HG03135 (cell line): ENCODE measurements around the gene MBD3L3.
"Not testable (repeated sequence)": the region's sequence is repeated elsewhere in the genome, so short reads cannot be mapped to it uniquely, and the experiment has no call there.

Source experiments
- ATAC-seq: cut with Tn5 transposase; IDR thresholded peaks from one replicate; pipeline ENCODE4 v1.9.1; 2021; ENCODE audit warnings: mild to moderate bottlenecking, moderate library complexity; ENCODE audit not compliant: unreplicated experiment

The MBD3L3 gene

DNA sequence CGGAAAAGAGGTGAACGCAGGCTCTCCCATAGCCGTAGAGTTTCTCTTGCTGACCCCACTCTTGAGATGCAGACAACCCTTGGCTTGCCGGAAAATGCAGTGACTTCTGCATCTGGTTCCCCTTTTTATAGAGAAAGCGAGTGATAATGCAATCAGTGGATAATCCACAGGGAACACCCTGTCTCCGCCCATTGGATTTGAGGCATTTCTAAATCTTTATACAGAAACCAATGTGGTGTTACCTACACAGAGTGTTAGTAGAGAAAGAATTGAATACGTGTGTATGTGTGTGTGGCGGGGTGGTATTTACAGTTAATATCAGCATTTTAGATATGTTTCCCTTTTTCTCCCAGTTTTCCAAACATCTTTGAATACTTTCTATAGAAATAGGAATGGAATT lies at the start of gene MBD3L3:
TSS of gene MBD3L3 (minus strand) at position 101 of the 400 bp plus-strand sequence. CDS start at position 30, 71 bp downstream.
- not testable (repeated sequence) for ATAC-seq

DNA sequence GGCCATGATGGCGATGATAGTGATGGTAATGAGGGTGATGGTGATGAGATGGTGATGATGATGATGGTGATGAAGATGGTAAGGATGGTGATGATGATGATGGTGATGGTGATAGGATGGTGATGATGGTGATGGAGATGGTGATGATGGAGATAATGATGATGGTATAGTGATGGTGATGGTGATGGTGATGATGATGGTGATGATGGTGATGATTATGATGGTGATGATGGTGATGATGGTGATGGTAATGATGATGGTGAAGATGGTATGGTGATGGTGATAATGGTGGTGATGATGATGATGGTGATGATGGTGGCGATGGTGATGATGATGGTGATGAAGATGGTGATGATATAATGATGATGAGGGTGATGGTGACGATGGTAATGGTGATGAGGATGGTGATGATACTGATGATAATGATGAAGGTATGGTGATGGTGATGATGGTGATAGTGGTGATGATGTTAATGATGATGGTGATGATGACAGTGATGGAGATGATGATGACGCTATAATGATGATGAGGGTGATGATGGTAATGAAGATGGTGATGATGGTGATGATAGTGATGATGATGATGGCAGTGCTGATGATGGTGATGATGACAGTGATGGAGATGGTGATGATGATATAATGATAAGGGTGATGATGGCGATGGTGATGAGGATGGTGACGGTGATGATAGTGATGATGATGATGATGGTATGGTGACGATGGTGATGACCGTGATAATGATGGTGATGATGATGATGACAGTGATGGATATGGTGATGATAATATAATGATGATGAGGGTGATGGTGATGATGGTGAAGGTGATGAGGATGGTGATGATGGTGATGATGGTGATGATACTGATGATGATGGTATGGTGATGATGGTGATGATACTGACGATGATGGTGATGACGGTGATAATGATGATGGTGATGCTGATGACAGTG lies 48.5 kb upstream of the MBD3L3 start:
- no peak for ATAC-seq

DNA sequence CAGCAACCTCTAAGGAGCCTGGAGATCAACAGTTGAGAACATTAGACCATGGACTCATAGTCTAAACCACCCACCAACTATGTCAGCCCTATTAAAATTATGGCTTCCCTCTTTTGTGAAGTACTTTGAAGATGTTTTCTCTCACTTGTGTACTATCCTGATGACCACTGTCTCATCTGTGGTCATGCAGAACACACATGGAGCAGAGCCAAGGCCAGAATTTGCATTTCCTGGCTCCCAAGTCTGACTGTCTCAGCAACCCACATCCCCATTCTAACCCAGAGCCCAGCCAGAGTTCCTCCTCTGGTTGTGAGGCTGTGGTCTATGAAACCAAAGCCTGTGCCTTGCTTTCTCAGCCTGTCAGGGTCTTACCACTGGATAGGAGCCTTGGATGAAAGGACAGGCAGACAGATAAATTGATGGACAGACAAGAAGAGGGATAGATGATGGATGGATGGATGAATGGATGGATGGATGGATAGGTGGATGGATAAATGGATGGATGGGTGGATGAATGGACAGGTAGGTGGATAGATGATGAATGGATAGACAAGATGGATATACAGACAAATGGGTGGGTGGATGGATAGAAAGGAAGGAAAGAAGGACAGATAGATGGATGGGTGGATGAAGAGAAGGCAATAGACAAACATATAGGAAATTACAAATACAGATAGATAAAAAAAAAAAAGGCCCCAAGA lies 46.4 kb upstream of the MBD3L3 start:
- ATAC-seq, result no peak

DNA sequence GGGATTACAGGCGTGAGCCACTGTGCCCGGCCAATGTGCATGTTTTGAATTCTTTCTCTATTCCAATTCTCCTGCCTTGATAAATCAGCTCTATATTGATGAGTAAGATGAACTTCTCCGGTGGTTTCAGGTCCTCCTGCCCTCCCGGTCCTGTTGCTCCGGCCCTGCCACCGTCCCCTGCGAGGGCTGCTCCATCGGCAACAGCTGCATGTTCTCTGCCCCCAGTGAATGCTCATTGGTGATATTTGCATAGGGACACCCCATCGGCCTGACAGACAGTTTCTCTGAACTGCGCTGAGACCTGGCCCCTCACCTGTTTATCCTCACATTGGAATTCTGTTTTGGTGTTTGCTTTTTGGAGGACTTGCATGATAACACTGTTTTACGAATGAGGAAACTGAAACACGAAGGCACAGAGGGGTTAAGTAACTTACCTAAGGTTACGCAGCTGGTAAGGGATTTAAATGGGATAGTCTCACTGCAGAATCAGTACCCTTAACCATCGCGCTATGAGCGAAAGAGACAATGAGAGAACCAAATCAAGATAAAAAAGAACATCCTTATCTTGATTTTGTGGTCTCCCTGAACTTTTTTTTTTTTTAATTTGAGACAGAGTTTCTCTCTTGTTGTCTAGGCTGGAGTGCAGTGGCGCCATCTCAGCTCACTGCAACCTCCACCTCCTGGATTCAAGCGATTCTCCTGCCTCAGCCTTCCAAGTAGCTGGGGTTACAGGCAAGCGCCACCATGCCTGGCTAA lies 43.2 kb upstream of the MBD3L3 start:
- no peak for ATAC-seq

DNA sequence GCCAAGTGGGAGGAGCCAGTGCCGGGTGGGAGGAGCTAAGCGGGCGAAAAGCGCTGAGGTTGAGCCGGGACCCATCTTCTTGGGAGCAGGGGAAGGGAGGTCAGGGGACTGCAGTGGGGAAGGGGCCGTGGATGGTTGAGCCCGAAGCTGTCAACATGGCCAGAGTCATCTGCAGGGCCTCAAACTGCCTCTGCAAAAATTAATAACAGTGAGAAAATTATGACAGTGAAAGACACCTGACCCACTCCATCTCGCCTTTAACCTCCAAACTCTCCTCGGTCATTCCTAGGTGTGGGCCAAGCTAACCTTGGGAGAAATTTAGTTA lies 41.1 kb upstream of the MBD3L3 start:
- ATAC-seq, result no peak

DNA sequence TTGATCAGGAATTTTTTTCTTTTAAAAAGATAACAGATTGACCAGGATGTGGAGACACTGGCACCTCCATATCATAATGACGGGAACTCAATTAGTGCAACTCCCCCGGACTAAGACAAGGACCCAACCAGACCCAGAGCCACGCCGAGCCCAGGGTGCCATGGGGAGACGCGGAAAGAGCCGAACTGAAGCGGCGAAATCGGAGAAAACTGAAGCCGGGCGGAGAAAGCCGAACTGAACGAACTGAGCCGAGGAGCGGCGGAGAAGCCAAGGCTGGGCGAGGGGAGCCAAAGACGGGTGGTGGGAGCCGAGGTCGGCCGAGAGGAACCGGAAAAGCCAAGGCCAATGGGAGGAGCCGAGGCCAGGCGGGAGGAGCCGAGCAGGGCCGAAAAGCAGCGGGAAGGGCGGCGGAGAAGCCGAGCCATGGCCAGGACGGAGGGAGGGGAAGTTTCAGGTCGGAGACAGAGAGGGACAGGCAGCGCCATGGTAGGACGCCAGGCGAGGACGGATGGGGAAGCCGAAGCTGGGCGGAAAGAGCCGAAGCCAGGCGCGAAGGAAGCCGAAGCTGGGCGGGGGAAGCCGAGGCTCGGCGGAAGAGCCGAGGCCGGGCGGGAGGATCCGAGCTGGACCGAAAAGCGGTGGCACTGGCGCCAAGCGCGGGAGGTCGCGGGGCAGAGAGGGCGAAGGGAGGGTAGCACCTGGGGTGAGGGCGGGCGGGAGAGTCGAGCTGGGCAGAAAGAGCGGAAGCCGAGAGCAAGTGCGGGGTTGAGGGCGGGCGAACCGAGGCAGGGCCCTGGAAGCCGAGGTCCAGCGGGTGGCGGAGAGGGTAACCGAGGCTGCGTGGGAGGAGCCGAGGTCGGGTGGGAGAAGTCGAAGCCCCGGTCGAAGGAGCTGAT lies 40.5 kb upstream of the MBD3L3 start:
- ATAC-seq, result peak; percentile 77

DNA sequence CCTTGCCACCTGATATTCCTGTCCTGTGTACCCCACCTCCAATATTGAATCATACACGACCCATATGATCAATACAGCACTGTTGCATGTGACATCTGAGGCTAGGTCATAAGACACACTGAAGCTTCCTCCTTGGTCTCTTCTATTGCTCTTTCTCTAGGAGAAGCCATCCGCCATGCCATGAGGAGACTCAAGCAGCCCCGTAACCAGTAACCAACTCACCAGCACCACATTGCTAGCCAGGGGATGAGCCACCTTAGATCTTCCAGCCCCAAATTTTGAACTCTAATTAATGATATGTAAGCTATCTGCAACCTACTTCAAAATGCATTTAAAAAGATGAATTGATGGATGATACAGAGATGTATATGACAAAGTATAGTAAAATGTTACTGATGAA lies 39.6 kb upstream of the MBD3L3 start:
- ATAC-seq, result no peak

DNA sequence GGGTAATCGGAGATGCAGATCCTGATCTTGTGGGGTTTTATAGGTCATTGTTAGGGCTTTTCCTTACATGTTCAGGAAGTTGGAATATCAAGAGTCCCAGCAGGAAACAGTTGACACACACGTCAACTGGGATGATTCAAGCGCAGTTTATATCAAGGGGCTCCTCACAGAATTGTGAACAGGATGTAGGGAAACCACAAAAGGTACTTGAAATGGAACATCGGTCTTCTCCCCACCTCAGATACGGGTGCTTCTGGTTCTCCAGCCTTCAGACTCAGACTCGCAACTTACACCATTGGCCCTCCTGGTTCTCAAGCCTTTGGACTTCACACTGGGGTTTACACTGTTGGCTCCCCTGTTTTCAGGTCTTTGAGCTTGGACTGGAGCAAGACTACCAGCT lies 30.5 kb upstream of the MBD3L3 start:
- ATAC-seq, result no peak

DNA sequence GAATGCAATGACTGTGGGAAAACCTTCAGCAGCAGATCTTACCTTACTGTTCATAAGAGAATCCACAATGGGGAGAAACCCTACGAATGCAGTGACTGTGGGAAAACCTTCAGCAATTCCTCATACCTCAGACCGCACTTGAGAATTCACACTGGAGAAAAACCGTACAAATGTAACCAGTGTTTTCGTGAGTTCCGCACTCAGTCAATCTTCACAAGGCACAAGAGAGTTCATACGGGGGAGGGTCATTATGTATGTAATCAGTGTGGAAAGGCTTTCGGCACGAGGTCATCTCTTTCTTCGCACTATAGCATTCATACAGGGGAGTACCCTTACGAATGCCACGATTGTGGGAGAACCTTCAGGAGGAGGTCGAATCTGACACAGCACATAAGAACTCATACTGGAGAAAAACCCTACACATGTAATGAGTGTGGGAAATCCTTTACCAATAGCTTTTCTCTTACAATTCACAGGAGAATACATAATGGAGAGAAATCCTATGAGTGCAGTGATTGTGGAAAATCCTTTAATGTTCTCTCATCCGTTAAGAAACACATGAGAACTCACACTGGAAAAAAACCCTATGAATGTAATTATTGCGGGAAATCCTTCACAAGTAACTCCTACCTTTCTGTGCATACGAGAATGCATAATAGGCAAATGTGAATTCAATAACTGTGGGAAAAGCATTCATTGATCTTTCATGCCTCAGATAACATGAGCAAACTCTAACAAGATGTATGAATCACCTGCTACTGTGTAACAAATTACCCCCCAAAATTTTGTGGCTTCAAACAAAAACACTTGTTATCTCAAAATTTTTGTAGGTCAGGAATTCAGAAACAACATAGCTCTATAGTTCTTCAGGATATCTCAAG lies 24.8 kb upstream of the MBD3L3 start:
- no peak for ATAC-seq

DNA sequence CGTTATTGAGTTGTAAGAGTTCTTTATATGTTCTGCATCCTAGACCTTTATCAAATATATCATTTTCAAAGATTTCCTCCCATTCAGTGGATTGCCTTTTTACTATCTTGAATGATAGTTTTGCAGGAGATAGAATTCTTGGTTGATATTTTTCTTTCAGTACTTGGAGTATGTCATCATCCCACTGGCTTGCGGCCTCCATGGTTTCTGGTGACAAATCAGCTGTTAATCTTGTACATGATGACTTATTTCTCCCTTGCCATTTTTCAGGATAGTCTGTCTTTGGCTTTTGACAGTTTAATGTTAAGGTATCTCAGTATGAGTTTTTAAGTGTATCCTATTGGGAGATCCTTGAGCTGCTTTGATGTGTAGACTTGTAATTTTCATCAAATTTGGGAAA lies 19.5 kb upstream of the MBD3L3 start:
- no peak for ATAC-seq

DNA sequence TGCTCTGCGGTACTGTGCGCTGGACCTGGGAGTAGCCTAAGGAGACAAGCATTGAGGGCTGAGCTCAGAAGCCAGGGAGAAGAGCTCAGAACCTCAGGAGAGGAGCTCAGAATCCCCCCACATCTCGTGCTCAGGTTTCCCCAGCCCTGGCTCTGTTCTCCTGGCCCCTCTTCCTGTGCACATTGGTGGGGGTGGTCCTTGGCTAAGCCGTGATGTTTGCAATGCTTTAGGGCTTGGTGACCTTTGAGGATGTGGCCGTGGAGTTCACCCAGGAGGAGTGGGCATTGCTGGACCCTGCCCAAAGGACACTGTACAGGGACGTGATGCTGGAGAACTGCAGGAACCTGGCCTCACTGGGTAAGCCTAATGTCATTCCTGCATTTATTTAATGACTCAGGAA lies 17.7 kb upstream of the MBD3L3 start:
- ATAC-seq, result no peak

DNA sequence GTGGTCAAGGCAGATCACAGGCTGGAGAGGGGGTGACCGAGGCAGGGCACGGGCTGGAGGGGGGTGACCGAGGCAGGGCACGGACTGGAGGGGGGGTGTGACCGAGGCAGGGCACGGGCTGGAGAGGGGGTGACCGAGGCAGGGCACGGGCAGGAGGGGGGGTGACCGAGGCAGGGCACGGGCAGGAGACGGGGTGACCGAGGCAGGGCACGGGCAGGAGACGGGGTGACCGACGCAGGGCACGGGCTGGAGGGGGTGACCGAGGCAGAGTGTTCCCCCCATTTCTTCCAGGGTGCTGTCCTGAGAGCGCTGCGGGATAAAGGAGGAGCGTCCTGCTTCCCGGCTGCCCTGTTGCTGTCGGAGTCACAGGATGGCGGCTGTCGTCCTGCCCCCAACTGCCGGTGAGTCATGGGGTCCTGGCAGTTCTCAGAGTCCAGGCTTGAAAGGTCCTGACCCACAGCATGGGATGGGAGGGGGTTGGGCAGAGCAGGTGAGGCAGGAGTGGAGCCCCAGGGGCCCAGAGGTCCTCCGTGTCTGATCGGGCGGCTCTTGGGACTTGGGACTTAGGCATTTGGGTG lies 16.3 kb upstream of the MBD3L3 start:
- no peak for ATAC-seq

DNA sequence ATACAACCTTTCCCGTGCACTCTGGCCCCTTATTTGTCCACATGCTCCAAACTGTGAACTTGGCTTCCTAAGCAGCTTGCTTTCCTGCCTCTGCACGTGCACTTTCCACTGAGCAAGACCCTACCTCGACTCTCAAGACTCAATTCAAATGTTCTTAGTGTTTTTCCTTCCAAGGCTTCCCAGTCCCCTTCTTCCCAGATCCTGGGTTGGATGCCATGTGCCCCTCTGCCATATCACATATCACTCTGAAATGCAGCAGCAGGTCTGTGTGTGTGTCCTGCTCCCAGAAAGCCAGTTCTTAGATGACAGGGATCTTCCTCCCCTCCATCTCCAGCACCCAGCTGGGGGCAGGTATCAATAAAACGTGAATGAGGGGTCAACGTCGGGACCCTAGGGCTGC lies 14.1 kb upstream of the MBD3L3 start:
- ATAC-seq, result no peak

DNA sequence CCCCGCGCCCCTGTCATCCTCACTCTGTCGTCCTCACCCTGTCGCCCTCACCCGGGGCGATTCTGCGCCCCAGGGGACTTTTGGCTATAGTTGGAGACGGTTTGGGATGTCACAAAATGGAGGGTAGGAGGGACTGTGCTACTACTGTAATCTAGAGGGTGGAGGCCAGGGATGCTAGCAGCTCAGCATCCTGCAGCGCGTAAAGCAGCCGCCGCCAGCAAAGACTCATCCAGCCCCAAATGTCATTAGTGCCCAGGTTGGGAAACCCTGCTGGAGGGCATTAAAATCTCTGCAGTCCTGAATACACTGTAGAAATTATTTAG lies 11.4 kb upstream of the MBD3L3 start:
- ATAC-seq, result peak; percentile 28

DNA sequence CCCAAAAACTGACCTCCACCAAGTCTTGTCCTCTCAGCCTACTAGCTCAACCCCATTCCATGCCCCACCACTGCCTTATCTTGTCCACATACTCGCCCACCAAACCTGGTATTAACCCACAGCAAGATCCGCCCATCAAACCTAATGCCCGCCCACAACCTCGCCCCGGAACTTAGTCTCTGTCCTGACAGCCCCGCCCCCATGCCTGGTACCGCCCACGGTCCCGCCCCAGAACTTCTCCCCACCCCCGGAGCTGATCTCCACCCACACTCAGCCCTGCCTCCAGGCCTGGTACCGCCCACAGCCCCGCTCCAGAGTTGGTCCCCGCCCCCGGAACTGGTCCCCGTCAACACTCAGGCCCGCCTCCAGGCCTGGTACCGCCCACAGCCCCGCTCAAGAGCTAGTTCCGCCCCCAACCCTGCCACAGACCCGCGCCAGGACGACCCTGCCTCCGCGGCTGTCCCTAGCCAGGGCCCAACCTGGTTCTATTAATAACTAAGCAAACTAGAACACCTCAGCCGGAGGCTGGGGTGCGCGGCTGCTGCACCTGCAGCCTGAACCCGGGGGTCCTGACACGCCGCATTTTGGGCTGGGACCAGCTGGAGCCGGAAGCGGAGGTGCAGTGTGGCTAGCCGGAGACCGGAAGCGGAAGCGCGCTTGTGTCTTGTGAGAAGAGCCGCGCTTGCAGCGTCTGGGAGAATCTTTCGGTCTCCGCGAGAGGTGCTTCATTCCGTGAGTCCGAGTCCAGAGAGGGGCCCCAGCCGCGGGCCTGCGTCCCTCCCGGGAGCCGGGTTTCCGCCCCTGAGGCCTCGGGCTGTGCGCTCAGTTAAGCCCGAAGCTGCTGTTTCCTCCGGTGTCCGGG lies 10.8 kb upstream of the MBD3L3 start, which contains the start of gene ZNF557:
TSS of gene ZNF557 (plus strand) at position 662 of the 862 bp plus-strand sequence. CDS start 5,372 bp downstream, outside the sequence.
- ATAC-seq, result peak; percentile 93

DNA sequence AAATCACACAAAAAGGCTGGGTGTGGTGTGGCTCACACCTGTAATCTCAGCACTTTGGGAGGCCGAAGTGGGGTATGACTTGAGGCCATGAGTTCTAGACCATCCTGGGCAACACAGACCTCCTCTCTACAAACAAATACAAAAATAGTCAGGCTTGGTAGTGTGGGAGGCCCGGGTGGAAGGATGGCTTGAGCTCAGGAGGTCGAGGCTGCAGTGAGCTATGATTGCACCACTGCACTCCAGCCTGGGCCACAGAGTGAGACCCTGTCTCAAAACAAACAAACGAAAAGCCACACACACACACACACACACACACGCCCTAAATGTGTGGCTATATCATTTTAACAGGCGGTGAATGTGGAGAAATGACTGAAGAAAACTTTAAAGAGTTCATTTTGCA lies 10.1 kb upstream of the MBD3L3 start:
- ATAC-seq, result no peak

DNA sequence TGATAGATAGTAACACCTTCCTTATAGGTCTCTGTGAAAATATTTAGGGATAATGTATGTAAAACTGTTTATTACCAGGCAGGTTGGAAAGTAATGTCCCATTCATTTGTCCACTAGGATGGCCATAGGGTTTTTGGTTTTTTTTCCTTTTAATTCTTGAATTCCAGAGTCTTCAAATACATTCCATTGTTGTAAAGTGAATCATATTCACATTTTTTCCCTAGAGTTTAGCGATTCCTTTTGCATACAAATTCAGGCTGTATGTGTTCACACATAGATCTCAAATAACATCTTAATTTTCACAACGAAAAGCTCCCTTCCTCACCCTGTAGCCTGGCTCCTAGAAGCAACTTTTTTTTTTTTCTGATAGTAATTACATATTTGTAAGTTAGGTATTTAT lies 9.2 kb upstream of the MBD3L3 start:
- no peak for ATAC-seq

DNA sequence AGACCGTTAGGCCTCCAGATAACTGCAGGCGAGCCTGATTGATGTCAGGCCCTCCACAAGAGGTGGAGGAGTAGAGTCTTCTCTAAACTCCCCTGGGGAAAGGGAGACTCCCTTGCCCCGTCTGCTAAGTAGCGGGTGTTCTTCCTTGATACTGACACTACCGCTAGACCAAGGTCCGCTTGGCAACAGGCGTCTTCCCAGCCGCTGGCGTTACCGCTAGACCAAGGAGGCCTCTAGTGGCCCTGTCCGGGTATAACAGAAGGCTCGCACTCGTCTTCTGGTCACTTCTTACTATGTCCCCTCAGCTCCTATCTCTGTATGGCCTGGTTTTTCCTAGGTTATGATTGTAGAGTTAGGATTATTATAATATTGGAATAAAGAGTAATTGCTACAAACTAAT lies 8.6 kb upstream of the MBD3L3 start:
- ATAC-seq, result not testable (repeated sequence)
